Chondrocyte (in vitro differentiated cells): Measurements from ENCODE around the gene ZC3H12A. TPM values are rescaled to one million over a fixed set of nuclear protein-coding genes. Genes with fewer than 3 reads are reported as not detected.

Source experiments
- DNase-seq: peaks from one replicate; pipeline ENCODE4 v3.0.0; 2021; ENCODE audit warnings: mixed read lengths, low spot score
- H3K27ac Mint-ChIP-seq: one replicate; pipeline ENCODE4 v1.8.0; 2021; ENCODE audit warnings: mild to moderate bottlenecking, moderate library complexity, mixed read lengths; ENCODE audit not compliant: unreplicated experiment
- H3K27me3 Mint-ChIP-seq: 2 replicates; pipeline ENCODE4 v1.8.0; 2021; ENCODE audit warnings: low read depth, mixed read lengths
- H3K36me3 Mint-ChIP-seq: 2 replicates; pipeline ENCODE4 v1.8.0; 2021; ENCODE audit warnings: low read depth, mixed read lengths
- H3K4me1 Mint-ChIP-seq: 2 replicates; pipeline ENCODE4 v1.8.0; 2021; ENCODE audit warnings: low read depth, mild to moderate bottlenecking, mixed read lengths
- H3K4me3 Mint-ChIP-seq: one replicate; pipeline ENCODE4 v1.8.0; 2021; ENCODE audit warnings: mild to moderate bottlenecking, moderate library complexity, mixed read lengths; ENCODE audit not compliant: unreplicated experiment
- H3K9me3 Mint-ChIP-seq: 2 replicates; pipeline ENCODE4 v1.8.0; 2021; ENCODE audit warnings: low read depth, mixed read lengths
- CTCF ChIP-seq: fragments of 200-600 bp; sonication (generic); IDR thresholded peaks from 2 replicates; pipeline ENCODE4 v1.5.0; 2021; ENCODE audit warnings: antibody characterized with exemption, mild to moderate bottlenecking, moderate library complexity
- long read RNA-seq: library from polyadenylated mRNA; stranded (forward); transcript quantifications from one replicate; pipeline ENCODE4 v2.0.0, GENCODE V29; 2021
- total RNA-seq: library from RNA; stranded (reverse); gene quantifications from 3 replicates; pipeline ENCODE4 v1.2.1, GENCODE V29; 2021

ZC3H12A gene
- 5.9 to 7.5 TPM (median 6.9 TPM) in 3 replicates for total RNA-seq
- long read RNA-seq, partial matches to known transcripts, result 1 of 10 reads
- long read RNA-seq, other reads (novel, unspliced or antisense), result 6 of 10 reads

GRCh38 chr1:37474046-37474696 lies at the start of gene ZC3H12A:
Gene ZC3H12A, plus strand, starts transcription at chr1:37474580. Its CDS starts 917 bp downstream, at chr1:37475497.
- Mint-ChIP-seq H3K27ac (peak within 1 kb of the TSS; percentile 98), H3K36me3 (peaks cover 4% of the 10 kb centered on the region), H3K4me3 (peak within 1 kb of the TSS; percentile 80), H3K27me3 (no peaks in the 10 kb centered on the region), H3K4me1 (peaks cover 84% of the 10 kb centered on the region), H3K9me3 (no peaks in the 10 kb centered on the region)
- DNase-seq, result peak; percentile 86
- TF ChIP-seq CTCF, result no peak

GRCh38 chr1:37425221-37425620 lies 49.2 kb upstream of the ZC3H12A start:
- Mint-ChIP-seq H3K27ac (no peak overlapping the region), H3K27me3 (peaks cover 50% of the 10 kb centered on the region), H3K4me3 (no peak overlapping the region), H3K36me3 (no peaks in the 10 kb centered on the region), H3K9me3 (no peaks in the 10 kb centered on the region), H3K4me1 (no peaks in the 10 kb centered on the region)
- no peak for DNase-seq
- TF ChIP-seq CTCF, result no peak

GRCh38 chr1:37429029-37429428 lies 45.4 kb upstream of the ZC3H12A start:
- Mint-ChIP-seq H3K27ac (no peak overlapping the region), H3K36me3 (no peaks in the 10 kb centered on the region), H3K4me1 (no peaks in the 10 kb centered on the region), H3K27me3 (peaks cover 38% of the 10 kb centered on the region), H3K4me3 (no peak overlapping the region), H3K9me3 (no peaks in the 10 kb centered on the region)
- TF ChIP-seq CTCF, result no peak
- no peak for DNase-seq

- H3K9me3 Mint-ChIP-seq, result no peaks in the 10 kb centered on the region
- no peaks in the 10 kb centered on the region for H3K4me1 Mint-ChIP-seq
- H3K36me3 Mint-ChIP-seq, result no peaks in the 10 kb centered on the region
- no peak for DNase-seq
- peaks cover 34% of the 10 kb centered on the region for H3K27me3 Mint-ChIP-seq
- TF ChIP-seq CTCF, result no peak
- no peak overlapping the region for H3K4me3 Mint-ChIP-seq
- no peak overlapping the region for H3K27ac Mint-ChIP-seq
Measured at GRCh38 chr1:37430103-37430985, 44.0 kb upstream of the ZC3H12A start.

- no peak for TF ChIP-seq CTCF
- Mint-ChIP-seq H3K27me3 (peaks cover 47% of the 10 kb centered on the region), H3K27ac (no peak overlapping the region), H3K9me3 (no peaks in the 10 kb centered on the region), H3K4me1 (no peaks in the 10 kb centered on the region), H3K36me3 (no peaks in the 10 kb centered on the region), H3K4me3 (no peak overlapping the region)
- no peak for DNase-seq
Measured at GRCh38 chr1:37432716-37433115, 41.7 kb upstream of the ZC3H12A start.
